ENCODE measurements around the gene LAMA3.

LAMA3 gene

DNA sequence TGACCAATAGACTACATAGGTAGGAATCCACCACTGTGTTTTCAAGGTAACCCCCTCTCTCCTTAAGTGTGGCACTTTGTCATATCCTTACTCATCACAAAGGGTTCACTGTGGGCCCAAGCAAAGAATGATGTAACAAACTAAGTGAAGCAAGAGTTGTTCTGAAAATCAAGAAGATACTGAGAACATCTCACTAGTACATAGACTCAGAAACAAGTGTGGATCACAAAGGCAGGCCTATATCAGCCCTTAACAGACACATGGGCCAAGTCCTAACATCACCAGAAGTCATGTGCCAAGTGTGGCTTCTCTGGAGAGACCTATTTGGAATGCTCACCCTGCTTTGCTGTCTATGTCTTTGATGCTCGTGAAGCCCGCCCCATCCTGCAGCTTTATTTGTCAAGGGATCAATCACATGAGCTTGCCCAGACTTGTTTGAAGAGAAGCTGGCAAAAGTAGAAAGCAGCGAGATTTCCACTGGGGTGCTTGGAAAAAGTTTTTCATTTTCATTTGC is 194.1 kb downstream of the LAMA3 start:
- DNase-seq = no peak

DNA sequence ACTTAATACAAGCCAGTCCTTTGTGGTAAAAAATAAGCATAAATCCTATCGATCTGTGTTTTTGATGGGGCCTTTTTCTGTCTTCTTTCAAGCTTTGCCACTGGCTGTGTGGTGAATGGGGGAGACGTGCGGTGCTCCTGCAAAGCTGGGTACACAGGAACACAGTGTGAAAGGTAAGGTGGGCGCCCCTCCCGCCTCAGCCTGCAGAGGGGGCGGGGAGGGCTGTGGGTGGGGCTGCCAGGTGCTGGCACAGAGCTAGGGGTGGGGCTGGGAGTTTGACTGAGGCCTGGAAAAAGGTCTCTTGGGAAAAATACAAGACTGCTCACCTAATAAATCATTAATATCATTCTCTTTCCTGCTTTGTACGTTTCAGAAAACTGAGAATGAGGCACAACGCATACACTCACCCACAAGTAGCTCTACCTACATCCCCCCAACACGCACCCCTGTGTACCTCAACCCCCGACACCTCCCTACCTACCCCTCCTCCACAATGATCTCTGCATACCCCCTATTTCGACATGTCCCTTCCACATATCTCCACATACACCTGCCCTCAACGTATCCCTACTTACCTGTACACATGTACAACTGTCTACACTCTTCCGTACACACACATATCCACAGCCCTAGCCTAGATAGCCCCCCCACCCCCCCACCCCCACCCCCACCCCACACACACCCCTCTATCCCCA is 195.6 kb downstream of the LAMA3 start:
- no peak for DNase-seq

DNA sequence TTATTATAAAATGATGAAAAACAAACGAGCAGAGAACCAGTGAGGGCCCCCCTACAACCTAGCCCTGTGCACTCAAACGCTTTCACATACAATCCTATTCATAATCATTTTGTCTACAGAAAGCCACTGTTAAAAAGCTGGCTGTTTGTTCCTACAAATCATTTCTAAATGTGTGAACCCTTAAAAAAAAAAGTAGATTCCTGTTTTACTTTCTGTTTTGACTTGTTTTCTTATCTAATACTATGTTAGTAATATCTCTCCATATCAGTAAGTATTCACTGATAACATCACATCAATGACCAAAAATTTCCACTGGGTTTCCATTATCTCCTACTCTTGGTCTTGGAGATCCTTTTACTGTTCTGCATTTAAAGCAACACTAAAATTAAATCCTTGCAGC is 196.5 kb downstream of the LAMA3 start:
- DNase-seq = no peak

DNA sequence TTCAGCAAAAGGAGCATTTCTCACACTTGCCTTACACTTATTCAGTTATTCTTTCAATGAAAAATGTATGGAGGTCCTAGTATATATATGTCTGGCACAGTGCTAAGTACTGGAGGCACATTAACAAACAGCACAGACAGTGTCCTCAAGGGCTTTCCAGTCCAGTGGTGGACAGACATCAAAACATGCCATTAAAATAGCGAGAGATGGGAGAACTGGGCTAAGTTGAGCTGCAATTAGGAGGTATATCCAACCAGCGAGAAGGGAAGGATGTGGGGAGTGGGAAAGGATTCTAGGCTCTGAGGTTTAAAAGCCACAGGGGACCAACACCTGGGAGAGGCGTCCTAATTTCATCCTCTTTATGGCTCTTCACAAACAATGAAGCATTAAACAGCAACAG is 197.8 kb downstream of the LAMA3 start:
- no peak for DNase-seq

DNA sequence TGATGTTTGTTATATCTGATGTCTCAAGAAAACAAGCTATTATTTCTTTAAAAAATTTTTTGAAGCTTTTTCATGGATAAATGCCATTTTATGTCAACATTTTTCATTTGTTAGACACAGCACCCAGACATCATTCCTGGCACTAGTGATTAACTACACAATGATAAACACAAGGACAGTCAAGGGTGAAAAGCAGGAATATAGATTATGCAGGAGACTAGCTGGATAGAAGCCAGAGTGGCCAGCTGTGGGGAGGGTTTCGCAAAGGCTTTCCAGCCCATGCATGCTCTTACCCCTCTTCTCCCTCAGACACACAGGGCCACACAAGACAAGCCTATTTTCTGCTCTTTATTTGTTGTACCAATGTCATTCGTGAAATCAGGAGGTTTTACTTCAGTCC is 198.2 kb downstream of the LAMA3 start:
- DNase-seq = no peak

DNA sequence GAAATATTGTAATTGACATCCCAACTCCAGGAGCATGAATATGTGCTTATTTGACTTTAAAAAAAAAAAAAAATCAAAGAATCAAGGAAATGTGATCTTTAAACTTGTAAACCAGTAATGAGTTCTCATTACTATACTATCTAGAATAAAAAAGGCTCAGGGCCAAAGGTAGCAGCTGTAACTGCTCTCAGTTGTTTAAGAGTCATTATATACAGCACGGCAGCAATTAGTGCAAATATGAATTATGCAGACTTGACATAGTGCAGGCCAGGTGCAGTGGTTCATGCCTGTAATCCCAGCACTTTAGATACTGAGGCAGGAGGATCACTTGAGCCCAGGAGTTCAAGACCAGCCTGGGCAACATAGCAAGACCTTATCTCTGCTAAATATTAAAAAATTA is 199.6 kb downstream of the LAMA3 start:
- DNase-seq = no peak

DNA sequence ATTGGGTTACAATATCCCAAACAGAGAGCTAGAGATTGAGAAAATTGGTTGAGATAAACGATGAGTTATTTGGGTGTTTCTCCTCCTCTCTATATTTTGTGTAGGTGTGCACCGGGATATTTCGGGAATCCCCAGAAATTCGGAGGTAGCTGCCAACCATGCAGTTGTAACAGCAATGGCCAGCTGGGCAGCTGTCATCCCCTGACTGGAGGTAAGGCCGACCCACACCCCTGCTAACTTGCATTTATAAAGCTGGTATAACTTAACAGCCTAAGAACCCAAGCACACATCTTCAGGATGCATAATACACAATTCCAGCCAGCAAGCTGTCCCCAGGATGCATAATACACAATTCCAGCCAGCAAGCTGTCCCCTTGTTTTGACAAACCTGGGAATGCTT is 200.7 kb downstream of the LAMA3 start:
- DNase-seq = no peak

DNA sequence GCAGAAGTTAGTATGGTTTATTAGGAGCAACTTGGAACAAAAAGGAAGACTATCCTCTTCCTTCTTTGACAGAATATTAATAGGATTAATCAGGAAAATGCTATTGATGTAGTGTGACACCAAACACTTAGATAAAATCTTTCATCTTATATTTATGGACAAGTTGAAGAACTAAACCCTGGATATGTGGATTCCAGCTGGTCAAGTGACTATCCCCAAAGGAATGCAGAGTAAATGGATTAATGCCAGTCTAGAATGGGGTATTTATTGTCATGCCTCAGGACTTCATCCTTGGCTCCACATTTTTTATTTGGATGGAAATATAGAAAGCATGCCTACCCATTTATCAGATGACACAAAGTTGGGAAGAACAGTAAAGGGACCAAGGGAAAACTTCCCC is 201.3 kb downstream of the LAMA3 start:
- no peak for DNase-seq

DNA sequence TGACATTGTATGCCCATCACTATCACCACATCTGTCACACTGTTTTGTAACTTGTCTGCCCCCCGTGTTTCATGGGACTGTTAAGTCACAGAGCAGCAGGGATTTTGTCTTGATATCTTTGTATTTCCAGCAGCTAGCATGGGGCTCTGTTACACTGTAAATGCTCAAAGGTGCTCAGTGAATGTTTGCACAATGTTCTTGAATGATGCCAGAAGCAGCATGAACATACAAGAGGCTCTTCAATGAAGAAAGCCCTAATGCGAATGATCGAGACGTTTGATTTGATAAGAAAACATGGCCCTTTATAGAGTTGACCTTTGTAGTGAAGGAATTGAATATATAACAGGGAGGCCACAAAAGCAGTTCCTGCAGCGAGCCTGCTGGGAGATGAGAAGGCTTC is 204.4 kb downstream of the LAMA3 start:
- no peak for DNase-seq

DNA sequence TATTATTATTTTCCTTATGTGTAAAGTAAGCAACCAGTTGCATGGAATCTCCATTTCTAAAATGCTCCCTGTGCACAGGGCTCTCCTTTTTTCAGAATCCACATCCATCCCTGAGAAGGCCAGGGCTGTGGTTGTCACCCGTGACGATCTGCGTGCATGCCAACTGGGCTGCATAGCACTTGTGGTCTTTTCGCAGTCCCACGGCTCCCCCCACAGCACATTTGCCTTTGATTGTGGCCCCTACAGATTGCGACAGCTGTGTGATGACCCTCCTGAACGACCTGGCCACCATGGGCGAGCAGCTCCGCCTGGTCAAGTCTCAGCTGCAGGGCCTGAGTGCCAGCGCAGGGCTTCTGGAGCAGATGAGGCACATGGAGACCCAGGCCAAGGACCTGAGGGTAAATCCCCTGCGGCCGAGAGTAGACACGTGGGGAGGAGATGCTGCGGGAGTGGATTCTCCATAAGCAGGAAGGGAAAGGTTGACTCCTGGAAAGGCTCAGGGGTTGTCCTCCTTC is 205.5 kb downstream of the LAMA3 start:
- DNase-seq = no peak

DNA sequence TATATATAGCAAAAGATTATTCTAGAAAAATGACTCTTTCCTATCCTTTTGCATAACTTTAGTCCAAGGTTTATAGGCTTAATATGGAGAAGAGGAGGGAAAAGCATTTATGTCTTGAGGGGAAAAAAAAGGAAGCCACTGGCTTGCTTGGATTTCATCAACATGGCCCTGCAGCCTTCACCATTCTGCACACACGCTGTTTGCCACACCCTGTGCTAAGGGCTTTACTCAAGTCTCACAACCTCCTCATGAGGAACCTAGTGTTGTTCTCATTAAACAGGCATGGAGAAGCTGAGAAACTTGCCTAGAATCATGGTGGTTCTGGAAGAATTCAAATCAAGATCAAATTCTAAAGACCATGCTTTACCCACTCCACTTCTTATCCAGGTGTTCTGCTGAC is 208.0 kb downstream of the LAMA3 start:
- no peak for DNase-seq

DNA sequence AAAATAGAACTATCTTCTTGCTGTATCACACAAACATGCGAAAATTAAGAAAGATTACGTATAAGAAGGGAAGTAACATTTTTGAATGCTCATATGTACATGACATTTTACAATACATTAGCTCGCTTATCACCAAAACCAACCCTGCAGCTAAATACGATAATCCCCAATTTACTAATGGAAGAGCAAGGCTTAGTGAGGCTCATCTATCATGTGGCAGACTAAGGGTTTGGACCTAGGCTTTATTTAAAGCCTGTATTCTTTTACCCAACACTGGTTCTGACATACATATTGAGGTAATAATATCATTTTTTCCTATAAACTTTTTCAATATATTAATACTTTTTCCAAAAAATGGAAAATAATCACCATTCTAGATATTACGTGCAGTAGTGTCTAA is 208.5 kb downstream of the LAMA3 start:
- no peak for DNase-seq

DNA sequence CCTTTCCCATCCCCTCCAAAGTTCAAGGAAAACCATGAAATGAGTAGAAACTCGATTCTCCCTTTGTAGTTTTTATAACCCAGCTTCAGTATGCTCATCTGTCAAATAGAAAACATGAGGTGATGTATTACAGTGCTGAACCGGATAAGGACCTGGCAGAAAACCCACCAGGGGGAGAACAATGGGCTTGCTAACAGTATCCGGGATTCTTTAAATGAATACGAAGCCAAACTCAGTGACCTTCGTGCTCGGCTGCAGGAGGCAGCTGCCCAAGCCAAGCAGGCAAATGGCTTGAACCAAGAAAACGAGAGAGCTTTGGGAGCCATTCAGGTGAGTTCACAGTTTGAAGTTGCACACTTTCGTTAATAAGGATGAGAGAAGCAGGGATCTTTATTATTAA is 211.7 kb downstream of the LAMA3 start:
- DNase-seq = no peak

DNA sequence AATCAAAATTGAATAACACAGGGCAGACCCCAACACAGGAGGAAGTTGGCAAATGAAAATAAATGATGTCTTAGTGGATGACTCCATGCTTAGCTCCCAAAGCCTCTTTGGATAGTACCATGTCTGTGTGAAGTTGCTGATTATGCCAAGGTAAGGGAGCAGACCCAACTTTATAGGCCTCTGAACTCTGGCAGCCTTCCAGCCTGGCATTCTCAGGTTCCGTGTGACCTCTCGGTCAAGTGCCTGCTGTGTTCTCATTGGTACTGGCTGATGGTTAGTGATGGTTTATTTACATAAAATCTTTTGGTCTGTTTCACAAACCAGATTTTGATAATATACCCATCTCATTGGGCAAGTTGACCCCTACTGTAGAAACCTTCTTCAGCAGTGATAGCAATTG is 213.1 kb downstream of the LAMA3 start:
- DNase-seq = no peak

DNA sequence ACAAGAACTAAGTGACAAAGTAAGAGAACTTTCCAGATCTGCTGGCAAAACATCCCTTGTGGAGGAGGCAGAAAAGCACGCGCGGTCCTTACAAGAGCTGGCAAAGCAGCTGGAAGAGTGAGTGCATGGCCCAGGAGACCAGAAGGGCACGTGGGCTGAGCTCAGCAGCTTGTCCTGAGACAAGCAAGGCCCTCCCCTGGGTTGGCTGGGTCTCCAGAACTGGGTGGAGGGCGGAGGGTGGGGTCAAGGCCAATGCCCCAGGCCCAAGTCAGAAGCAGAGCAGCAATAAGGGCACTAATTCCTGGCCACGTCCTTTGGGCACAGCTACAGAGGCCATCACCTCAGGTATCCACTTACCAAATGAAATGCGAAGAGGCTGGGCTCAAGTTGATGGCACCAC is 214.7 kb downstream of the LAMA3 start:
- DNase-seq = no peak

DNA sequence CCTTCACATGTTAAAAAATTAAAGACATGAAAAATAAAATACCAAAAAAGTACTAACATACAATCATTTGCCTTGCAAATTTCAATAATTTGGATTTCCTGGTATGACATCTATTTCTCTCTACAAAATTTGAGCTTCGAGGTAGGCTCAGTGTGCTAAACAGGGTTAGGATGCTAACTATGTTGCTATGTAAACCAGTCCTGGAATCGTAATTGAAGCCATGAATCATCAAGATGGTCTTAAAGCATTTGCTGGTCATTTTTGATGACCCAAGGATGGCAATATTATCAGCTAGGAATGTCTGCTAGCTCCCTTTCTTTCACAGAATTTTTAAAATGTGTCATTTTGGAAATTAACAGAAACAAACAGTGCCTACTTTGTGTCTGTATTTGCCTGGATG is 217.4 kb downstream of the LAMA3 start:
- DNase-seq = no peak

DNA sequence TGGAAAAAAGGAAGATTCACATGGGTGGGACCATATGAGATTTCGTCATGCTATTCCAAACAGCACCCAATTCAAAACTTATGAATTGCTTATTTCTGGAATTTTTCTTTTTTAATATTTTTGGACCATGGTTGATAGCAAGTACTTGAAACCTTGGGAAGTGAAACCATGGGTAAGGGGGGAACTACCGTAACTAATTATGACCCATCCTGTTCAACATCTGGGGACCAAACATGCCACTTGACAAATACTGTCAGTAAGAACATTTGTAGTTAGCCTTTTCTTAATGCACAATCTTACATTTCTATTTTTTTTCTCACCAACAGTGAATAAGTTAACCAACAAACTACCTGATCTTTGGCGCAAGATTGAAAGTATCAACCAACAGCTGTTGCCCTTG is 219.6 kb downstream of the LAMA3 start:
- DNase-seq = no peak

DNA sequence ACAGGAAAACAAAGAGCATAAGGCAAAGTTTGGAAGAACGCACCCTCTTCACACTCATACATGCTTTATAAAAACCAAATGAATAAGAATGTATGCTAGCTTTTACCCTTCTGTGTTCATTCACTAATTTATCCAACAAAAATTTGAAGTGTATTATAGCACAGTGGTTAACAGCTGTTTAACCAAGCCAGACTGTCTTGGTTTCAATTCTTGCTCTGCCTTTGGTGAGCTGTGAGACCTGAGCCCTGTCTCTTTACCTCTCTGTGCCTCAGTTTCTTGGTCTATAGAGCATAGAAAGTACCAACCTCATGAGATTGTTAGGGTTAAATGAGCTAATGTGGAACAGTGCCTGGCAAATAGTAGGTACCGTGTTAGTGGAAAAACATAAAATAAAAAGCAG is 220.8 kb downstream of the LAMA3 start:
- no peak for DNase-seq

DNA sequence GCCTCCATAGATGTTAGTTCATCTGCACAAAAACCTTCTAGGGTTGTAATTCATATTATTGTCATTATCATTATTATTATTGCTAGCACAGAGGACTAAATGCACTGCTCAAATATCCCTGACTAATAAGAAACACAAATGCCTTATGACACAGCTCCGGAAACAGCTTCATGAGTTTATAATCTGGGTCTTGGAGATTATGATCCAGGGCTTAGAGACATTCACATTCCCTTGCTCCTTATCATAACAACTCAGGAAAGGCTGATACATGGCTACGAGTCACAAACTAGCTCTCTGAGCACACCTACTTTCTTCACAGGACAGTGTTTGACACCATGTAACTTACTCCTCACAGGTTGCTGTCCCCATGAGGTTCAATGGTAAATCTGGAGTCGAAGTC is 223.1 kb downstream of the LAMA3 start:
- DNase-seq = no peak

DNA sequence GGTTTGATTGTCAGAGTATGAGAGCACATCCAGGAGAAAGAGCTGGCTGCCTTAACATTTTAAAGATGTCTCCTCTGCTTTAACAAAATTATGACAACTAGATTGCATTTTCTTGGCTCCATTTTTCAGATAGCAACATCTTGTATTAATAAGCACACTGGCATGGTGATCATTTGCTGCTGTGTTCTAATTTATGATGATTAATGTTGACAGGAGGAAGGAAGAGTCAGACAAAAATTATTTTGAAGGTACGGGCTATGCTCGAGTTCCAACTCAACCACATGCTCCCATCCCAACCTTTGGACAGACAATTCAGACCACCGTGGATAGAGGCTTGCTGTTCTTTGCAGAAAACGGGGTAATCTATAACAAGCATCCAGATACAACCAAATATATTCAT is 227.1 kb downstream of the LAMA3 start:
- no peak for DNase-seq

DNA sequence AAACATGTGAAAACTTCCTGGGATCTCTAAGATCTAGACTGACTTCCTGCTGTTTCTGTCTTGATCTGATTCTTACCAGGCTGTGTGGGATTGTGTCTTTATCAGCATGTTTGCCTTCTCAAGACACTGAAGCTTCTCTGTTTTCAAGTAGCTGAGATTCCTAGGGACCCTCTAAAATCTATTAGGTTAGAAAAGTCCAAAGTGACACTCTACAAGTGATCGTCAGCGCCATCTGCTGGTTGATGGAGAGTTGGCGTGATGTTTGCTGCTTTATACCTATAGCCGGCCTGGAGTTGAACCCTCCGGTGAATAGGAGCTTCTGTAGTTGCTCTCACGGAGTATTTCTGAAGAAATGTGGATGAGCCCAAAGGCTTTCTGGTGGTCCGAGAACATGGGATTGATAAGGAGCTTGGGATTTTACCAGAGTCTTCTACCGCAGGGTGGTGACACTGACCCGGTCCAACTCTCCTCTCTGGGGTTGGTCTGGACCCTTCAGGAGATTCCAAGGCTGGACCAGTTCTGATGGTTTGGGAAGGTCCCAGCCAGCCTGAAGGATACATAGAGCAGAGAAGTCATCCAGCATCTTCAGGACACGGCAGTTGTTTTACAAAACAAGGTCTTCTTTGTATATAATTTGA is 229.3 kb downstream of the LAMA3 start:
- peak; percentile 20 for DNase-seq

DNA sequence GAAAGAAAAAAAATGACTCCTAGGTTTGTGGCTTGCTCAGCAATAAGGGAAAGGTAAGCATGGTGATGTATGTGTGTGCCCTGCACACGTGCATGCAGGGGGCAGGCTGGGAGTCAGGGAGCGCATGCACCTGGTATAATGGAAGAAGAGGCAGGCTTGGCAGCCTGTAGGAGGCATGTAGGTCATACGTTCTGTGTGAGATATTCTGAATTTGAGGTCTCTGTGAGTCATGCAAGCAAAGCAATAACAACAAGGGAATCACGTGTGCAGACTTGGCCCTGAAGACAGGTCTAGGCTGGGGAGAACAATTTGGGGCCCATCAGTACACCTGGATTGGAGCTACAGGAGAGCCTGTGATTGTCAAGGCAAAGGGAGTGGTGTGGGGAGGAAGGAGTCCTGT is 230.8 kb downstream of the LAMA3 start:
- DNase-seq = no peak

DNA sequence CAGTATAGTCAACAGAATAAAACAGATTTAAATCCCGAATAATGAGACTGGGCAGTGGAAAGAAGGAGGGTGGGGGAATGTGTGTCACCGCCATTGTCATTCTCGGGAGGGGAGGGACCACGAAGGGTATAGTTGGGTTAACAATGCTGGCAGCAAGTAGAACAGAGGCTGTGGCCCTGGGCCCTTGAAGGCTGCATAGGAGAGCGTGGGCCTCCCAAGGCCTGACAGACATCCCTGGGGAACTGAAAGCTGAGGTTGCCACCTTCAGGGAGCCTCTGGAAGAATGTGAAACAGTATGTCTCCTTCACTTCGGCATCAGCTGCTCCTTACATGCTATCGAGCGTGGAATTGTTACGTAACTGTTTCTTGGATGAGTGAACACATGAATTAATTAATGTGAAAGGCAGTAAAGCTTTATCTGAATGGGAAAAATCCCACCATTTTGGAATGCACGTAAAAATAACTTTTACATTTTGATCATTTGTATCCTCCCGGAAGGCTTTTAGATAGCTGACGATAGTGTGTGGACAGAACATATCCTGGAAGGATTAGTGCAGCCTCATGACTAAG is 232.5 kb downstream of the LAMA3 start:
- DNase-seq = no peak

DNA sequence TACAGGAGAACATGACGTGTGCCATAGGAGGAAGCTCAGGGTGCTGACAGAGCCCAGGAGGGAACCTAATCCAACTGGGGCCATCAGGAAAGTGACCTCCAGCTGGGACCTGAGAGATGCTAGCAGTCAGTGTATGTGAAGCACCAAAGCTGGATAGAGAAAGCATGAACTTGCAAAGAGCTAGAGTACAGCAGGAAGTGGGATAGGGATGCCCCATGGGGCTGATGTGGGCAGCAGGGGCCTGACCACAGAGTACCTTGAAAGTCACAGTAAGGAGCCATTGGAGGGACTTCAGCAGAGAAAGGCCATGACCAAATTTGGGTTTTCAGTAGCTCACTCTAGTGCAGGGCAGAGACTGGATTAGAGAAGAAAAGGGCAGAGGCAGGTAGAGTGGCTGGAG is 233.7 kb downstream of the LAMA3 start:
- no peak for DNase-seq

All from GF-D8 (cell line).